NCI-H510A (cell line): ENCODE results near the gene ZNF385C.
"Not testable (repeated sequence)": the region's sequence is repeated elsewhere in the genome, so short reads cannot be mapped to it uniquely, and the experiment has no call there.

Experiments
- DNase-seq: peaks from one replicate; lab custom pipeline; 2025; lab: John Stamatoyannopoulos, UW

Gene ZNF385C

DNA sequence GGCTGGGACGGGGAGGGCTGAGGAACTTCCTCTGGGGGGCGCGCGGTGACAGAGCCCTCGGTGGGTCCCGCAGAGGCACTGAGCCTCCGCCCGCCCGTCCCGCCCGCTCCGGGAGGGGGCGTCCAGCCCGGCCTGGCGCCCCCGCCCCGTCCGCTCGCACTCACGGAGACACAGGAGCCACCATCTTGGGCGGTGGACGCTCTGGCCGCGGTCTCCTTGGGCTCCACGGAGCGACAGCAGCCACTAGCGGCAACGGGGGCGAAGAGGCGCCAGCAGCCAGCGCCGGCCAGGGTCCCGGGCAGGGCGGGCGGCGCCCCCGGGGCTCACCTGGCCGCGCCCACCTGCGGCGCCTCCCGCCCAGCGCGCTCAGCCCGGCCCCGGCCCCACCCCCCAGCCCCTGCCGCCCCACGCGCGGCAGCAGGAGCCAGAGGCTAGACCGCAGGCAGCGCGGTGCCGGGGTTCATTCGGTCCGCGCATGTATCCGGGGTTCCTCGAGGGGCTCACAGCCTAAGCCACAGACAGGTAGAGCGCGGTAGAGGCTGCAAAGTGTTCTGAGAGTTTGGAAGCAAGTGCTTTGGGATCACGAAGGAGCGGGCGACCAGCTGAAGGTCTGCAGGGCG, 47.8 kb downstream of the ZNF385C start, which contains the start of gene C17orf113:
Gene C17orf113 (minus strand): TSS at position 209 of the 620 bp plus-strand sequence. CDS start 7,225 bp downstream, outside the sequence.
- peak; percentile 70 for DNase-seq

DNA sequence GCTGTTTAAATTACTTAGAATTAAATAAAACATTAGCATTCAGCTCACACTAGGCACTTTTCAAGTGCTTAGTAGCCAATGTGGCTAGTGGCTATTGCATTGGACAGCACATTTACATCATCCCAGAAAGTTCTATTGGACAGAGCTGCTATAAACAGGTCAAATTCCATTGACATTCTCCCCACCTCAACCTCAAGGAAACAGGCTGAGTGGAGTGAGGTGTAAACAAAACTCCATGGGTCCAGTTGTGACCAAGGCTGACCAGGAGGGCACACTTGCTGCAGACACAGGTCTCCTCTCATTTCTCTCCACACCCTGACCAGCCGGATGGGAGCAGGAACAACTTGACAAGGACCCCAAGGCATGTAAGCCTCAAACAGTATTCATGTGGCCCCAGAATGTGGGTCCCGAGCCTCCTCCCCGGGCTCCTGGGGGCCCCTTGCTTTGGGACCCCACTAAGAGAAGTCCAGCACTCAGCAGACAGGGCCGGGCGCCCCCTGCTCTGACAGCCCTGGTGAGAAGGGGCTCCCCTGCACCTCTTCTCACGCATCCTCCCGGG, 48.4 kb downstream of the ZNF385C start:
- no peak for DNase-seq

DNA sequence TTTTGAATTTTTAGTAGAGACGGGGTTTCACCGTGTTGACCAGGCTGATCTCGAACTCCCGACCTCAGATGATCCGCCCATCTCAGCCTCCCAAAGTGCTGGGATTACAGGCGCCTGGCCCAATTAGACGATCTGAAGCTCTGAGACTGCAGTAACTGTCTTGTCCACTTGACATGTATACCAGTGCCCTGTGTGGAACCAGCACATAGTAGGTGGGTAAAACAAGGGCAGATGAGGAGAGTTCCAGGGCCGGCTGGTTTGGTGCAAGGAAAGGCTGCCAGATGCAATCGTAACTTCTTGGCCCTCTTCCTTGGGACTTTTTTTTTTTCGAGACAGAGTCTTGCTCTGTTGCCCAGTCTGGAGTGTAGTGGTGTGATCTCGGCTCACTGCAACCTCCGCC, 50.9 kb downstream of the ZNF385C start:
- no peak for DNase-seq

DNA sequence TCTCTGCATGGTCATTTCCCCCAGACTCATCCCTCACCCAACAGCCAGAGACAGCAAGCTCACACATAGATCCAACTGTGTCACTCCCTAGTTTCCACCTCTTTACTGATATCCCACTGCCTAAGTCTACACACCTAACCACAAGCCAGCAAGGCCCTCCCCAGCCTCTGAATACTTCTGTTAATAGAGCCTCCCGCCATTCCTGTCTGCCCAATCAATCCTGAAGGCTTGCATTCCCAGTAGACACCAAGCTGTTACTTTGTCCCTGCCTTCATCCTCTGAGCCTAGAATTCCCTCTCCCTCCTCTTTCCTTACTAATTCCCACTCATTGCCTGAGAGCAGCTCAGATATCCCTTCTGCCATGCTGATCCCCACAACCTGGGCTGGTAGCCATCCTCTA, 52.6 kb downstream of the ZNF385C start:
- DNase-seq, result no peak

DNA sequence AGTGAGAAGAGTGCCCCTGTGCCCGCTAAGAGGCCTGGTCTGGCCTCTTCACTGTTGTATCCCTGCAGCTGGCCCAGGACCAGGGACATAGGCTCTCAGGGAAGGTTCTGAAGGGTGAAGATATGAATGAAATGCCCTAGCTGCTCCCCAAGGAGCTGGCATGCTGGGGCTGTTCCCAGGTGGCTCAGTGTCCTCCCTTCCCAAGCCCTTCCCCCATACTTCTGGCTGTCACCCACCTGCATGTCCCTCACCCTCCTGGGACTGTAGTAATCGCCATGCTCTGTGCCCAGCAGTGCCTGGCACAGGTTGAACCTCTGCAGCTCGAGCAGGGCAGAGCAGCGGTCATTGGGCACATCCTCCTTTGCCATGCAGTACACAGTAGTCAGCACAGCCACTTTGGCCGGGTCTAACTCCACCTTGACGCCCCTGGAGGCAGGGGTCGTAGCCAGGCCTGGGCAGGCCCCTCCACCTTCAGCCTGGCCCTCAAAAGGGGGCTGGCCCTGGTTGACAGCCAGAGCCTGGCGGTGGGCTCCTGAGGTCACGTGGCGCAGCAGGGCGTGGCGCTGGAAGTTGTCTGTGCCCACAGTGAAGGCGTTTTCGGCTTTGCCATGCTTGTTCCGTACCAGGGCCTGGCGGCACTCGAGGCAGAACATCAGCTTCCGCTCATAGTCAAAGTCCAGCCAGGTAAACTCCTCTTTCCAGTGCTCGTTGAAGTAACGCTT, 55.5 kb downstream of the ZNF385C start:
- no peak for DNase-seq

DNA sequence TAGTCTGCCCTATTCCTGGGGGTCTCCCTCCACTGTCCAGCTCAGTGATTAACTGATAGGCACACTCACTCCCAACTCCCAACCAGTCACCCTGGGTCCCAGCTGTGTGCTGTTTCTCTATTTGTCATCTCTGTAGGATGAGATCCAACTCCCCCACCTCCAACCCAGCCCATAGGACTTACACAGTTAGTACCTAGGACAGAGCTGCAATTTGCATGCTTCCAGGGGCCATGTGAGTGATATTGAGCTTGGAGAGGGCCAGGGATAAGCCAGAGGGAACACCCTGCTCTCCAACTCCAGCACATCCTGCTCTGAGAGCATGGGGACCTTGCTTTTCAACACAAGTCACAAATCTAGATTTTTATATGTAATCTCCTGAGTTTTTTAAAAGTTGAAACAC, 56.7 kb downstream of the ZNF385C start:
- DNase-seq, result no peak

DNA sequence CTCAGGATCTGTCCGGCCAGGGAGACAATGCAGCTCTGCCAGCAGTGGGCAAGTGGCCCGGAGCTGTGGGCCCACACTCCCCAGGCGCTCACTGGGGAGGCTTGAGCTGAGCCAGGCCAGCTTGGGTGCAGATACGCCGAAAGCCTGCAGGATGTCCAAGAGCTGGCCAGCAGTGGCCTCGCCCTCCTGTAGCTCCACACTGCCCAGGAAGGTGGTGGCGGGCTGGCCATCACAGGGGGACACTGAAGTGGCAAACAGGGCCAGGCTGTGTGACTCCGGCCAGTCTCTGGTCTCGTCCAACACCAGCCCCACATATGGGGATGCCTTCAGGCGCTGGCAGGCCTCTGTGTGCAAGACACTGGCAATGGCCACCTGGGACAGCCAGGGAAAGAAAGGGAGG, 57.5 kb downstream of the ZNF385C start:
- DNase-seq, result no peak

DNA sequence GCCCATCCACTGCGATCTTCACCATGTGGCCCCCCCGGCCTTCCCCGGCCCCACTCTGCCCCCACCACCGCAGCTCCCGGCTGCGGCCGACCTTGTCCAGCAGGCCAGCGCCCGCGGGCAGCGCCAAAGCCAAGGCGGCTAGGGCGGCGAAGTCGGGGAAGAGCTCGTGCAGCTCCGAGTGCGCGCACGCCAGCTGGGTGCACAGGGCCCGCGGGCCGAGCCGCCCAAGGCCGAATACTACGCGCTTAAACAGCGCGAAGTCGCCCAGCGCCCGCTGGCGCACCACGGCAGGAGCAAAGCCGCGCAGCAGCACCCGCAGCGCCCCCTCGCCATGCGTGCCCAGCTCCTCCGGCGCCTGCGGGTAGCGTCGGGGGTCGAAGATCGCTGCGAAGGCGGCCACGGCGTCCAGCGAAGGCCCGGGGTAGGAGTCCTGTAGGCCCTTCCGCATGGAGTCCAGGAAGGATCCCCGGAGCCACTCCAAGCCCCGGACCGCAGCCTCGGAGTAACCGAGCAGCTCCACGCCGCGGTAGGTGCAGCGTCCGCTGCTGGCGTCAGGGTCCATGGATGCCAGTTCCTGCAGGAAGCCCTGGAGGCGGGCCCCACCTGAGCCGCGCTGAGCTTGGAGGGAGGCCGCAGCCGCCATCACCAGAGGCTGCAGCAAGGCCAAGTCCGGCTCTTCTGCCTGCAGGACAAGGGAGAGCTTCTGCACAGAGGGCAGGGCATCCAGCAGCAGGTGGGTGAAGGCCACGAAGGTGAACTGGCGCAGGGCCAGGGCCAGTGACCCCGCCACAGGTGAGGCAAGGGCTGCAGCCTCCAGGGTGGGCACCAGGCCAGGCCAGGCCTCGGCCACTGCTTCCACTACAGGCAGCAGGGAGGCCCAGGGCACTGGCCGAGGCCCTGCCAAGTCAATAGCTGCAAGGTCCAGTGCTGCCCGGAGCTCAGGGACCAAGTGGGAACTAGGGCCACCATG, 58.2 kb downstream of the ZNF385C start:
- DNase-seq, result no peak

DNA sequence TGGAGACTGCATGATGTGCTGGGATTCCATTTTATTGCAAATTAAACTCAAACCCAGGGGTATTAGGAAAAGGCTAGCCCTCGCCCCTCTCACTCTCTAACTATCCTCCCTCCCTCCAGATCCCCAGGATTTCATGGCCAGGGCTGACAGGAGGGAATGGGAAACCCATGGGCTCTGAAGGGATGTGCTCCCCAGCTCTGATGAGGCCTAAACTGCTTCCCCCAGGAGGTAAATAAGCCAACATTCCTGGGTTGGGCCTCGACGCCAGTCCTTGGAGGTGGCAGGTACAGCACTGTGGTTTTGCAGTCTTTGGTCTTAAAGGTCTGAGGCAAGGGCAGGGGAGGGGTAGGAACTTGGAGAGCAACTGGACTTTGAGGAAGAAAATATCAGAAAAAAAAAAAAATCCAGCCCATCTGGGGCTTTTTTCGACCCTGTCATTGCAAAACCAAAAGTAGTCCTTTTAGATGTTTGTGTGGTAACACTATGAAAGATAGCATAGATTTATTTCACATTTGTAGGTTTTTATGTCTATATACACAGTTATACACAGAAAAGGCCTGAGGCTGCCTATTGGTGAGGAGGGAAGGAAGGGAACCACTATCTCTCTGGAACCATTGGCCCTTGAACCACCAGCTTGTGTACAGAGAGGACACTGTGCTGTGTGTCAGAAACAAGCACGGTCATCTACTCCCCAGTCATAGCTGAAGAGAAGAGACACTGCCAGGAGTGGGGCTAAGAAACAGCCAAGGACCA, 59.9 kb downstream of the ZNF385C start:
- DNase-seq, result no peak

DNA sequence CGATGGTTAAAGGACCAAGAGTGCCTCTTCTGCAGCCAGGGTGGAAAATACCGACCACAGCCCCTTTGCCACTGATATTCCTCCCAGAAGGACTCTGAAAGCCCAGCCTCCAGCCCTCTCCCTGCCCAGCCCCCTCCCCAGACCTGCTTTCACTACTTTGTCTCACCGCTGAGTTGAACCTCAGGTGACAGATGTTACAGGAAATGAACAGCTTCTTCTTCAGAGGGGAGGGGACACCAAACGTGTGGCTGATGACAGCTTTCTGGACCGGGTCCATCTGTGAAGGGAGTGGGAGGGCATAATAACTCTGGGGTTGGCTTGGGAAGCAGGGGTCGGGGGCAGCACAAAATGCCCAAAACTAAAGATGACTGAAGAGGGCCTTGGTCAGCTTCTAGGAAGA, 64.2 kb downstream of the ZNF385C start:
- no peak for DNase-seq

DNA sequence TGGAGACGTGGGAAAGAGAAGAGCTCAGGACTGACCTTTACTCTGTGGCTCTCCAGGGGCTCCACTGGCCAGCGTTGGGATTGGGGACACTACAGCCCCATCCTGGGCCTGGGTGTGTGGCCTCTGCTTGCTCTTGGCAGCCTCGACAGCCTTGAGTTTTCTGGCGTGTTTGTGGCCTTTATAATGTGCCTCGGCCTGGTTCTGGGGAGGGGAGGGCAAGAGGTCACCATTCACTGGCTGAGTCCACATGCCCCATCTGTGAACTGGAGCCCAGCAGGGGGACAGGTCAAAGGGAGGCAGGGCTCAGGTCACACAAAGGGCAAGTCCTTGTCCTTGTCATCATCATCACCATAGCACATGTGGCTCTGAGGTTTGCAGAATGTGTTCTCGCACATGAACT, 66.7 kb downstream of the ZNF385C start:
- no peak for DNase-seq

DNA sequence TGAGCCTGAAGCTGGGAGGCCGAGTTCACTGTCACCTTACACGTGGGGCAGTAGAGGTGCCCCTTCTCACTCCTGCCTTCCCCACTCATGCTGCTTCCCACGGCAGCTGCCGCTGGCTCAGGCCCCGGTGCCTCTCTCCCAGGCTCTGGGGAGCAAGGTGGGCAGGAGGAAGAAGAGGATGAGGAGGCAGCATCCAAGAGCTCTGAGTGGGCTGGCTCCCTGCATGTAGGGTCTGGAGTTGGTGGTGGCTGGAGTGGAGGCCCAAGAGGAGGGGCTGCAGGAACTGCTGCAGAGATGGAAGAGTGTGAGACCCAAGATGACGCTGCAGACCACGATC, 69.5 kb downstream of the ZNF385C start:
- DNase-seq, result no peak

DNA sequence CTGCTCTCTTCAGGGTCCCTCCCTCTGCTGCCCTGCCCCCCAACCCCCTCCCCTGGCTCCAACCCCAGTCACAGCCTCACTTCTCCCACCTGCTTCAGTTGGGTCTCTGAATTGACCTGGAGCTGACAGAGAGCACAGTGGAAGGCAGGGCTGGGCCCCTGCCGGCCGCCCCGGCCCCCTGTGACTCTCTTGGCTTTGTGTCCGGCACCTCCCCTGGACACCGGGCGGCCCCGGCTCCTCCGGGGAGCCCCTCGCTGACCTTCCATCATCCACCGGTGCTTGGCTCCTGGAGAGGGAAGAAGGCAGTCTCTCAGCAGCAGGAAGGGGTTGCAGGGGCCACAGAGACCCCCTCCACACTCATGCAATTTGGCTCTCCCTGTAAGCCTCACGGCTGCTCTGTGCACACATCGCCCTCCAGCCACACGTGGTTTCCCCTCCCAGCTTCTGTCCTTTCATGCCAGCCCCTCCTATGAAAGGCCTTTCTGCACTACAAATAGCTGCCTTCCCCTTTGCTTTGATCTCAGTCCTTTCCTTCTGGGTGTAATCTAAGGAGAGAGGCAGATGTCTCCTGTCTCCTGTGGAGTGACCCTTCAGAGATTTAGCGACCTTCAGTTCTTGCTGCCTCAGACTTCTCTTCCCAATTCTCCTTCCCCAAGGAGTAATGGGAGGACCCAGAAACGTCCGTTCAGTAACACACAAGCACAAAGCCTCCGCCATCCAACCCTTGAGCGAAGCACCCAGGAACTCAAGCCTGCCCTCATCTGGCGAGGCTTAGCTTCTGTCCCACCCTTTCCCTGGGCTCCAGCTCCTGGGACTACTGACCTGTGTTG, 70.1 kb downstream of the ZNF385C start:
- no peak for DNase-seq

DNA sequence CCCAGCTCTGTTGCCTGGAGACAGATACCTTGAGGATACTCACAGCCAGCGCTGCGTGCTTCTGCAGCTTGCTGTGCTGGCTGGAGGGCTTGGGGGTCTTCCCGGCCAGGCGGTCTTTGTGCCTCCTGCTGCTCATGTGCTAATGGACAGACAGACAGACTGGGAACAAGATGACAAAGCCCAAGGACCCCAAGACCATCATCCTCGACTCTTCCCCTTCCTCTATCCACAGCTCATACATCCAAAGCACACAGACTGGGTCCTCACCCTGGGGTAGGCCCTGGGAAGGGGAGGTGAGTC, 70.7 kb downstream of the ZNF385C start:
- no peak for DNase-seq

DNA sequence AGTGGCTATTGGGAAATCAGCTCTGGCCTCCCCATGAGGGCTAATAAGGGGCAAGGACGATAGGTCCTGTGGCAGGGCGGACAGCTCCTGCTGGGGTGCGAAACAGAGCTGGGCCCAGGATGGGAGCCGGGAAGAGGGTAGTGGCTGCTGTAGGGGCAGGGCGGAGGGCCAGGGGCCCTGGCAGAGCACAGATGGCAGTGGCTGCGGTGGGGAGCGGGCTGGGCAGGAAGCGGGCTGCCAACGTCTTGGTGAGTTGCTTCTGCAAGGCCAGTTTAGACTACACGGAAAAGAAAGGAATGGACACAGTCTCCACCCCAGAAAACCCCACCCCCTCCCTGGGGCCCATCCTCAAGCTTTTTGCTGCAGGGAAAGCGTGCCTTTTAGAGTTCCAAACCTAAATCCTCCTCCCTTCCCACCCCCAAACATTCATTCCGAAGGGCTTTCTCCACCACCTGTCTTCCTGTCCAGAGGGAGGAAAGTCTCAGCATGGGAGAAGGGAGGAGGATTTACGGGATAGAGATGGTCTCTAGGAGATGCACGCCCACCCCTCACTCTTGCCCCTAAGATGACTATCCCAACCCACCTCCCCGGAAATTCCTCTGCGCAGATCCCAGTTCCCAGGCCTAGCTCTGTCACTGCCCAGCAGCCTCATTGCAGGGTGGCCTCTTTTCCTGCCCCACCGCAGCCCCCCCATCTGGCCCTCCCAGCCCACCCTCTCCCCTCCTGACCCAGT, 71.2 kb downstream of the ZNF385C start:
- DNase-seq, result no peak

DNA sequence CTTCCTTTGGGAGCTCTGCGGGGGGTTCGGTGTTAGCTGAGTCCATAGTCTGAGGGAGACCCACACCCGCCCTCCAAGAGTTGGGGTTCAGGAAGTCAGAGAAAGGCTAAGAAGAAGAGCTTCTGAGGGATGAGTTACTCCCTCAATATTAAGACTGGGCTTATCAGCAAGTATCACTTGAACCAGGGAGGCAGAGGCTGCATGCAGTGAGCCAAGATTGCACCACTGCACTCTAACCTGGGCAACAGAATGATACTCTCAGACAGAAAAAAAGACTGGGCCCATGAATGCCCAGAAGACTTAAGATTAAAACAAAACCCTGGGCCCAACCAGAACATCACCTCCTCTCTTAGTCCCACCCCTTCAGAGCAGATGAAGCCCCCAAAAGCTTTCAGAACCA, 72.3 kb downstream of the ZNF385C start:
- DNase-seq, result no peak

DNA sequence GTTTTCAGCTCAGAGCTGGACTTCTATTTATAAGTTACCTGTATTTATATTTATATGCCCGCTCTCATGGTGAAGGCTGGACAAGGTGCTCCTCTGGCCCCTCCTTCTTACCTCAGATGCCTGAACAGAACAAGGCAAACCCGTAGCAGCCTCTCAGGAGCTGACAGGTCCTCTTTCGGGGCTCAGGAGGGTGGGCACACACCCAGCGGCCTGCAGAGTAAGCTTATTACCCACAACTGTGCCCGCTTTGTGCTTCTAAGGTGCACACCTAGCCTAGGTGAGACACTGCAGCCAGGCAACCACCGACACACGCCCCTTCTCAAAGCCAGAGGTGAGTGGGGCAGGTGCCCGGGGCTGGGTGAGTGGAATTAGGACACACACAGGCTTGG, 73.1 kb downstream of the ZNF385C start:
- DNase-seq, result no peak

DNA sequence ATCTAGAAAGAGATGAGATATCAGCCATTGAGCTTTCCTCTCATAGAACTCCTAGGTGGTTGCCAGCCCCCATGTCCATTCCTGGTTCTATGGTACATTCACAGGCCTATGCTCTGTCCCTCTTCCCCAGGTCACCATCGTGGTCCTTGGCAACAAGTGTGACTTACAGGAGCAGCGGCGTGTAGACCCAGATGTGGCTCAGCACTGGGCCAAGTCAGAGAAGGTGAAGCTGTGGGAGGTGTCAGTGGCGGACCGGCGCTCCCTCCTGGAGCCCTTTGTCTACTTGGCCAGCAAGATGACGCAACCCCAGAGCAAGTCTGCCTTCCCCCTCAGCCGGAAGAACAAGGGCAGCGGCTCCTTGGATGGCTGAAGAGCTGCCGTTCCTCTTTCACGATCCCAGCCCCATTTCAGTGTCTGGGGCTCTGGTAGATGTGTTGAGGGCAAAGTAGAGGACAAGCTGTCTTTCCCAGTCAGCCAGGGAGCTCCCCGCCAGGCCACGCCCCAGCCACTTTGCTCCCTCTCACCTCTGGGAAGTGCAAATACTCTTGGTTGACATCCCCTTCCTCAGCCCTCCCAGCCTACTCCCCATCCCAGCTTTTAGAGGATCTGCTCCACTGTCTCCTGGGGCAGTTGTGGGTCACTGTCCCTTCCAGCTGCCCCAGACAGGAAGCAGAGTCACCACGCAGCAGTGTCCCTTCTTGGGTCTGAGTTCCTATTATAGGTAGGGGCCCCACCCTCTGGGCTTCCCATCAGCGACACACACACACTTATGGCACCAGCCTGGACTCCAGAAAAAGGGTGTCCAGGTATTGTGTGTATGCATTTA, 74.5 kb downstream of the ZNF385C start:
- DNase-seq, result no peak

DNA sequence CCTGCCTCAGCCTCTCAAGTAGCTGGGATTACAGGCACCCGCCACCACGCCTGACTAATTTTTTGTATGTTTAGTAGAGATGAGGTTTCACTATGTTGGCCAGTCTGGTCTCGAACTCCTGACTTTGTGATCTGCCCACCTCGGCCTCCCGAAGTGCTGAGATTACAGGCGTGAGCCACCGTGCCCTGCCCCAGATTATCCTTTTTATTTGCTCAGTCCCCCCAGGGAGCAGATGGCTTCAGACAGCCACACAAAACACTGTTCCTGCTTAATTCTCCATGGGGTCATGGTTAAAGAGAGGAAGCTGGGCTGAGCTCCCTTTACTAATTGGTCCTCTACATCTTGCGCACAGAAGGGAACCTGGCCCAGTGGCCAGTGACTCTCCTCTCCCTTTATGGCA, 77.4 kb downstream of the ZNF385C start:
- not testable (repeated sequence) for DNase-seq
